ENCODE data around the gene PHLDB3.
"Not testable (repeated sequence)": the region's sequence is repeated elsewhere in the genome, so short reads cannot be mapped to it uniquely, and the experiment has no call there.

The PHLDB3 gene

DNA sequence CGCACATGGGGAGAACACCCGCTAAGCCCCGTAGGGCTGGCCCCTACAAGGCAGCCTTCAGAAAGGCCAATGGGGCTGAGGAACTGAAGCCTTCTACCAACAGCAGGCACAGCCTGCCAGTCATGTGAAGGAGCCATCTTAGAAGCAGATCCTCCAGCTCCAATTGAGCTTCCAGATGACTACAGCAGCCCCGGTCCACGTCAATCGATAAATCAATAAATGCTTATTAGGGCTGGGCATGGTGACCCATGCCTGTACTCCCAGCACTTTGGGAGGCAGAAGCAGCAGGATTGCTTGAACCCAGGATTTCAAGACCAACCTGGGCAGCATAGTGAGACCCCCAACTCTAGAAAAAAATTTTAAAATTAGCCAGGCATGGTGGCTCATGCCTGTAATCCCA, 66.8 kb downstream of the PHLDB3 start:
- DNase-seq (ENCODE audit: low read depth), result no peak
- no peak overlapping the region for H3K4me3 ChIP-seq (ENCODE audit: low read depth, low read length)
- TF ChIP-seq, protein P1, sequence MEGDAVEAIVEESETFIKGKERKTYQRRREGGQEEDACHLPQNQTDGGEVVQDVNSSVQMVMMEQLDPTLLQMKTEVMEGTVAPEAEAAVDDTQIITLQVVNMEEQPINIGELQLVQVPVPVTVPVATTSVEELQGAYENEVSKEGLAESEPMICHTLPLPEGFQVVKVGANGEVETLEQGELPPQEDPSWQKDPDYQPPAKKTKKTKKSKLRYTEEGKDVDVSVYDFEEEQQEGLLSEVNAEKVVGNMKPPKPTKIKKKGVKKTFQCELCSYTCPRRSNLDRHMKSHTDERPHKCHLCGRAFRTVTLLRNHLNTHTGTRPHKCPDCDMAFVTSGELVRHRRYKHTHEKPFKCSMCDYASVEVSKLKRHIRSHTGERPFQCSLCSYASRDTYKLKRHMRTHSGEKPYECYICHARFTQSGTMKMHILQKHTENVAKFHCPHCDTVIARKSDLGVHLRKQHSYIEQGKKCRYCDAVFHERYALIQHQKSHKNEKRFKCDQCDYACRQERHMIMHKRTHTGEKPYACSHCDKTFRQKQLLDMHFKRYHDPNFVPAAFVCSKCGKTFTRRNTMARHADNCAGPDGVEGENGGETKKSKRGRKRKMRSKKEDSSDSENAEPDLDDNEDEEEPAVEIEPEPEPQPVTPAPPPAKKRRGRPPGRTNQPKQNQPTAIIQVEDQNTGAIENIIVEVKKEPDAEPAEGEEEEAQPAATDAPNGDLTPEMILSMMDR (conservative IDR thresholded peaks at IDR 0.05; ENCODE audit: low read depth, low read length), result no peak

DNA sequence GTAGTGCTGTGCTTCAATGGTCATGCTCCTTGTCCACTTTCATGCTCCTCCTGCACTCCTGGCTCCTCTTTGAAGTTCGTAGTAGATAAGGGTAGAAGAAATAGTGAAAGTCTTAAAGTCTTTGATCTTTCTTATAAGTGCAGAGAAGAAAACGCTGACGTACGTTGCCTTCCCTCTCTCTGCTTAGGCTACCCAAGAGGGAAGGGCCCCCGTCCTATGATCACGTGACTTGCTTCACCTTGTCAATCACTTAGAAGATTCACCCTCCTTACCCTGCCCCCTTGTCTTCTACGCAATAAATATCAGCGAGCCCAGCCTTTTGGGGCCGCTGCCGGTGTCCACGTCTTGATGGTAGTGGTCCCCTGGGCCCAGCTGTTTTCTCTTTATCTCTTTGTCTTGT, 67.3 kb downstream of the PHLDB3 start:
- H3K4me3 ChIP-seq (ENCODE audit: low read depth, low read length); DNase-seq (ENCODE audit: low read depth): not testable (repeated sequence)

DNA sequence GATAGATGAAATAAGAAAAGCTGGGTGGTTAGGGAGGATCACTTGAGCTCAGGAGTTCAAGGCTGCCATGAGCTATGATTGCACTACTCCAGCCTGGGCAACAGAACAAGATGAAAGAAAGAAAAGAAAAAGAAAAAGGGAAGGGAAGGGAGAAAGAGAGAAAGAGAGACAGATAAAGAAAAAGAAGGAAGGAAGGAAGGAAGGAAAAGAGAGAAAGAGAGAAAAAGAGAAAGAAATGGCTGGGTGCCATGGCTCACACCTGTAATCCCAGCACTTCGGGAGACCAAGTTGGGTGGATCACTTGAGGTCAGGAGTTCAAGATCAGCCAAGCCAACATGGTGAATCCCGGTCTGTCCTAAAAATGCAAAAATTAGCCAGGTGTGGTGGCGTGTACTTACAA, 68.8 kb downstream of the PHLDB3 start:
- DNase-seq (ENCODE audit: low read depth), result no peak

DNA sequence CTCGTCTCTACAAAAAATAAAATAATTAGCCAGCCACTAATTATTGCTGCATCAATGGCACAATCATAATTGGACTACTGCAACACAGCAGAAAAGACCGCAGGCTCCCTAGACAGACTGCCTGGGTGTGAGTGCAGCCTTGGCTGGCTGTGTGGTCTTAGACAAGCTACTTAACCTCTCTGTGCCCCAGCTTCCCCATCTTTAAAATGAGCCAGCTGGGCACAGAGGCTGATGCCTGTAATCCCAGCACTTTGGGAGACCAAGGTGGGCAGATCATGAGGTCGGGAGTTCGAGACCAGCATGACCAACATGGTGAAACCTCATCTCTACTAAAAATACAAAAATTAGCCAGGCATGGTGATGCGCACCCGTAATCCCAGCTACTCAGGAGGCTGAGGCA, 70.9 kb downstream of the PHLDB3 start:
- no peak for DNase-seq (ENCODE audit: low read depth)
- H3K4me3 ChIP-seq (ENCODE audit: low read depth, low read length), result no peak overlapping the region
- TF ChIP-seq, protein P1 (conservative IDR thresholded peaks at IDR 0.05; ENCODE audit: low read depth, low read length), result no peak

More for the DNA sequence above, 68.8 kb downstream of the PHLDB3 start:
- no peak overlapping the region for H3K4me3 ChIP-seq (ENCODE audit: low read depth, low read length)
- TF ChIP-seq, protein P1 (conservative IDR thresholded peaks at IDR 0.05; ENCODE audit: low read depth, low read length), result no peak

DNA sequence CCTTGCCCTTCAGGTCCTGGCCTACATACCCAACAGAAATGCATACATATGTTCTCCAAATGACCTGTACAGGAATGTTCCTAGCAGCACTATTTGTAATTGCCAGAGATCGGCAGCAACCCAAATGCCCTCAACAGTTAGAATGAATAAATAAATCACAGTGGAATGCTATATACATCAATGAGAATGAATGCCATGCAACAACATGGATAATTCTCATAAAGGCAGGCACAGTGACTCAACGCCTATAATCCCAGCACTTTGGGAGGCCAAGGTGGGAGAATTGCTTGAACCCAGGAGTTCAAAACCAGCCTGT, 71.2 kb downstream of the PHLDB3 start:
- DNase-seq (ENCODE audit: low read depth), result no peak
- TF ChIP-seq, protein P1 (conservative IDR thresholded peaks at IDR 0.05; ENCODE audit: low read depth, low read length), result no peak
- H3K4me3 ChIP-seq (ENCODE audit: low read depth, low read length), result no peak overlapping the region

DNA sequence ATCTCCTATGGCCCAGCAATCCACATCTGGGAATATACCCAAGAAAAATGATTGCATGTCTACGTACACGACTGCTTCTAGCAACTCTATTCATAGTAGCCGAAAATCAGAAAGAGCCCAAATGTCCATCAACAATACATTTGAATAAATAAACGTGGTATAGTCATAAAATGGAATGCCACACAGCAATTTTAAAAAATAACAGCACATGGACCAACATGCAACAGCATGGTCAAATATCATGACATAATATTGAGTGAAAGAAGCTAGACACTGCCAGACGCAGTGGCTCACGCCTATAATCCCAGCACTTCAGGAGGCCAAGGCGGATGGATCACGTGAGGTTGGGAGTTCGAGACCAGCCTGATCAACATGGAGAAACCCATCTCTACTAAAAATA, 73.6 kb downstream of the PHLDB3 start:
- DNase-seq (ENCODE audit: low read depth), result no peak
- H3K4me3 ChIP-seq (ENCODE audit: low read depth, low read length), result no peak overlapping the region
- TF ChIP-seq, protein P1 (conservative IDR thresholded peaks at IDR 0.05; ENCODE audit: low read depth, low read length), result no peak

DNA sequence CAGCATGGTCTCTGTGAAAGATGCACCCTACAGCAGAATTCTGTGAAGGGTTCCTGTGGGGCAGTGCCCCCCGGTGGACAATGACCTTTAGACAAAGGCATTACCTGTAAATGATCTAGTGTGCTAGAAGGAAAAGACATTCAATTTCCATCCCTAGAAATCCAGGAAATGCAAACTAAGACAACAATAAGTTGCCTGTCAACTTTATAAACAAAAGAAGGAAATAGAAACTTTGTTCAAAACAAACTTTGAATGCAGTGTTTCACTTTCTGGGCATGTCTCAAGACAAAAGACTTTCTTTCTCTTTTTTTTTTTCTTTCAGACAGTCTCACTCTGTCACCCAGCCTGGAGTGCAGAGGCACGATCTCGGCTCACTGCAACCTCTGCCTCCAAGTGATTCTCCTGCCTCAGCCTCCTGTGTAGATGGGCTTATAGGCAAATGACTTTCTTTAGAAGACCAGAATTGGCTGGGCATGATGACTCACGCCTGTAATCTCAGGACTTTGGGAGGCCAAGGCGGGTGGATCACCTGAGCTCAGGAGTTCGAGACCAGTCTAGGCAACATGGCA, 74.3 kb downstream of the PHLDB3 start:
- TF ChIP-seq, protein P1 (conservative IDR thresholded peaks at IDR 0.05; ENCODE audit: low read depth, low read length), result no peak
- no peak for DNase-seq (ENCODE audit: low read depth)
- H3K4me3 ChIP-seq (ENCODE audit: low read depth, low read length), result no peak overlapping the region

DNA sequence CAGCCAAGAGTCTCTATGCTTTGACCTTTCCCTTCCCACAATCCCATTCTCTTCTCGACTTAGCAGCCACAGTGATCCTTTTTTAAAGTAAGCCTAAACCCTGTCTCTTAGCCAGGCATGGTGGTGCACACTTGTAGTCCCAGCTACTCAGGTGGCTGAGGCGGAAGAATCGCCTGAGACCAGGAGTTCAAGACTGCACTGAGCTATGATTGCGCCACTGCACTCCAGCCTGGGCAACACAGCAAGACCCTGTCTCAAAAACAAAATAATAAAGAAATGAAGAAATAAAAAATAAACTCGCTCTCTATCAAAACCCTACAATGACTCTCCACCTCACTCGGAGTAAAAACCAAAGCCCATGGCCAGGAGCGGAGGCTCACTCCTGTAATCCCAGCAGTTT, 75.2 kb downstream of the PHLDB3 start:
- TF ChIP-seq, protein P1 (conservative IDR thresholded peaks at IDR 0.05; ENCODE audit: low read depth, low read length), result no peak
- no peak for DNase-seq (ENCODE audit: low read depth)
- H3K4me3 ChIP-seq (ENCODE audit: low read depth, low read length), result no peak overlapping the region
